HG03175 (cell line): ENCODE data around the gene SOST.

Experiments used
- ATAC-seq: cut with Tn5 transposase; IDR thresholded peaks from one replicate; pipeline ENCODE4 v1.9.1; 2021; ENCODE audit warnings: mild to moderate bottlenecking, moderate library complexity; ENCODE audit not compliant: unreplicated experiment

SOST gene

GRCh38 chr17:43710101-43710500 is 48.5 kb downstream of the SOST start:
- no peak for ATAC-seq

GRCh38 chr17:43709210-43709609 is 49.4 kb downstream of the SOST start:
- no peak for ATAC-seq

- ATAC-seq: no peak
Measured at GRCh38 chr17:43707184-43707583, 51.4 kb downstream of the SOST start.

GRCh38 chr17:43706235-43706634 is 52.4 kb downstream of the SOST start:
- ATAC-seq: no peak
